HG02588 (cell line): ENCODE results near the gene MSRB3.
"Not testable (repeated sequence)": the region's sequence is repeated elsewhere in the genome, so short reads cannot be mapped to it uniquely, and the experiment has no call there.

Experiments
- ATAC-seq: cut with Tn5 transposase; IDR thresholded peaks from one replicate; pipeline ENCODE4 v1.9.1; 2021; ENCODE audit warnings: mild to moderate bottlenecking, moderate library complexity; ENCODE audit not compliant: unreplicated experiment

Gene MSRB3

DNA sequence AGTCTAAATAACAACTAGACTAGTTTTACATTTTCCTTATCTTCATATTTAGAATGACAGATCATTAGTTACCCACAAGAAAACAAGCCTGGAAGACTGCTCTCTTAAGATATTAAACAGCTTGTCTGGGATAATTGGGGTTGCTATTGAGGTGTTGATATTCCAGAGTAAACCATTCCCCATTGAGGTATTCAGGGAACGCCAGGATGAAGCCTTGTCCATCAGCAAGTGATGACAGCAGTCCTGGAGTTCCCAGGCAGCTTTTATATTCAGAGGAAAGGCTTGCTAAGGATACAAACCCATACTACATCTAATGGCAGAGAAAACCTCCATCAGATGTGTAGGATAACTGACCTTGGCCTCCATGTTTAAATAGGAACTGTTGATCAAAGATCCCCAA lies 168.4 kb downstream of the MSRB3 start:
- no peak for ATAC-seq

DNA sequence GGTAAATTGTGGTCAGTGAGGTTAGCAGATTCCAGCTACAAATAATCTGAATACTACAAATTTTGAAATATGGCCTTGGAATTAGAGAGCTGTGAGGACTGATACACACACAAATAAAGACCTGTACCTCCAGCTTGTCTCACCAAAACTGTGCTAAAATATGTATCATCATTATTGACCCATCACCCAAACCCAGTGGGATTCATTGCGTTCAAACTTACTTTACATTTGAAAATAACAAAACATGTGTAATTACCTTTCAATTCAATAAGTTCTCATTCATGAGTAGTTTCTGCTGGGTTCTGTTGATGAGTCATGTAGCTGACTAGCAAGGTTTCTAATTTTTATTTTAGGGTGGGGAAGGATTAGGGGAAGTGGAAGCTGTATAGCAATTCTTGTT lies 170.9 kb downstream of the MSRB3 start:
- ATAC-seq = no peak

DNA sequence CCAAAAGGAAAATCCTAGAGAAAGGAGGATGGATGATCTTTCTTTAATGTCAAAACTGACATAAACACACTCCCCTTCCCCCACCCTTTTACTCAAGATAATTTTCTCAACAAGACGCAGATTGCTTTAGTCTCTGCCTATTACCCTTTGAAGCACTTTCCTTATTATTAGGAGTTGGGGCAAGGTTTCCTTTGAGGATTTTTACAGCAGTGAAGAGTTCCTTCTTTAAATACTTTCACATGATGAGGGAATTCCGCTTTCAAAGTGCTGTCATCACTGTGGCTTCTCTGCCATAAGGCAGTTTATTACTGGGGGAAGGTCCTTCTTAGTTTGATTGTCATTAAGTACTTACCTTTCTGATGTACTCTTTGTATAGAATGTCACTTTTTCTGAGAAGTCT lies 172.1 kb downstream of the MSRB3 start:
- no peak for ATAC-seq

DNA sequence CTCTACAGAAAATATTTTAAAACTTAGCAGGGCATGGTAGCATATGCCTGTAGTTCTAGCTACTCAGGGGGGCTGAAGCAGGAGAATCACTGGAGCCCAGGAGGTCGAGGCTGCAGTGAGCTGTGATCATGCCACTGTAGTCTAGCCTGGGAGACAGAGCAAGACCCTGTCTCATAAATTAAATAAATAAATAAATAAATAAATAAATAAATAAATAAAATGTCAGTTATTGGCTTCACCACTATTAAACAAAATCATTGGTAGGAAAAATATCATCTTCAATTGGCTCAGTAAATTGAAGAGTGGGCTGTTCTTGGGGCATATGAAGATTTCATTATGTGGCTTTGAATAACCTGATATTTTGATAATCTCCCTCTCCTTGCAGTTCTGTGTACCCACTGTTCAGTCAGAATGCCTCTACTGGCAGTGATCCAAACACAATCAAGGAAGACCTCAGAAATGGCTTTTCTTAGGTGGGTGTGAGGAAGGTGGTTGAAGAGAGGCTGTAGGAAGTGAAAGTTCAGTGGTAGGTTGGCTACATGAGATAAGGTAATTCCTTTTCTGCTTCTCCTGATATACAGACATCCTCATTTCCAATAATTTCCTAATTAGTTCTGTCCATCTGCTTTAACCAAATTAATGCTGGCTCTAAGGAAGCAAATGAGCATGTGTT lies 175.8 kb downstream of the MSRB3 start:
- no peak for ATAC-seq

DNA sequence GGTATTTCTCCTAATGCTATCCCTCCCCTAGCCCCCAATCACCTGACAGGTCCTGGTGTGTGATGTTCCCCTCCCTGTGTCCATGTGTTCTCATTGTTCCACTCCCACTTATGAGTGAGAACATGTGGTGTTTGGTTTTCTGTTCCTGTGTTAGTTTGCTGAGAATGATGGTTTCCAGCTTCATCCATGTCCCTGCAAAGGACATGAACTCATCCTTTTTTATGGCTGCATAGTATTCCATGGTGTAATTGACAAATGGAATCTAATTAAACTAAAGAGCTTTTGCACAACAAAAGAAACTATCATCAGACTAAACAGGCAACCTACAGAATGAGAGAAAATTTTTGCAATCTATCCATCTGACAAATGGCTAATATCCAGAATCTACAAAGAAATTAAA lies 178.9 kb downstream of the MSRB3 start:
- not testable (repeated sequence) for ATAC-seq

DNA sequence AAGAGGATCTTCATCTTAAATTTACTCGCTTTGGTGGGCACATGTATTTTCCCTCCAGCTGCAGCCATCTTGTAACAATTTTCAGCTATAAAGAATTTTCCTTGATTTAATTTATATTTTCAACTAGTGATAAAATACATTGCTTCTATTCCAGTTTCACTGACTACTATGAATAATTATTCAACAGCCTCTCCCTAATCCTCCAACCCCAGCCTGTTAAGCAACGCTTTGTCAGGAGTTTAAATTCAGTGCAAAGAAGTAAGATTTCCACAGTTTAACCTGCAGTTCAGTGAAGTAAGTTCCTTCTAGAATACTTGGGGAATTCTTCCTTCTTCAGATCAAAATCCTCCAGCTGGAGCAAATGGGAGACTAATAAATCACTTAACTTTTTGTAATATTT lies 180.2 kb downstream of the MSRB3 start:
- no peak for ATAC-seq

DNA sequence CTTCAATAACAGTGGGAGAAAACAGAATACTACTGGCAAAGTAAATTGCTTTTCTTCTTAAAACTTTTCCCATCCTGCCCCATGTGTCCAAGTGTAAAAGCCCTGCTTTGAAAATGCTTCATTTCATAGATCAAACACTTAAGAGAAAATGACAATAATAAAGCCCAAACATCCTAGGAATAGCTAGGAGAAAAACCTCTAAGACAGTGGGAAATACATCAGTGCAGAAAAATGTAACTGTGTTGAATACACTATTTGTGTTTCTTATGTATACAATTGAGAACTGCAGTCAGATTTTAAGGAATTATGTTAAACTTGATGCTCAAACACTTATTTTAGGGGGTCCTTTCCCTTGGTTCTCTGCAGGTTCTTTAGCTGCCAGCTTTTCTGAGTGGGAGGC lies 181.1 kb downstream of the MSRB3 start:
- no peak for ATAC-seq

DNA sequence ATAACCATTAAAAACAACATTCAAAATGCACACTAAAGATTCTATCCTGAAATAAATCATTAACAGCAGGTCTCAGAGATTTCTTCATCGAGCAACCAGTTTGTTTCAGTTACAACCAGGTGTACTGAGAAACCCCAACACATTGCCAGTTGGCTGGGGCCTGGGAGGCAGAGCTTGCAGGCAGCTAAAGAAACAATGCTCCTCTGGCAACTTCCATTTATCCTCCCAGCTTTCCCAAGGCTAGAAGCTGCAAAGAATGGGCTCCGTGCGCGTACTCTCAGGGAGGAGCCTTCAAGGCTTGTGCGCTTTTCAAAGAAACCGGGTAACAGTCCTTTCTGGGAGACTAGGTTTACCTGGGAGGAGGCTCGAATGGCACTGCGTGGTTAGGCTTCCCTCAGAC lies 181.6 kb downstream of the MSRB3 start:
- ATAC-seq = no peak

DNA sequence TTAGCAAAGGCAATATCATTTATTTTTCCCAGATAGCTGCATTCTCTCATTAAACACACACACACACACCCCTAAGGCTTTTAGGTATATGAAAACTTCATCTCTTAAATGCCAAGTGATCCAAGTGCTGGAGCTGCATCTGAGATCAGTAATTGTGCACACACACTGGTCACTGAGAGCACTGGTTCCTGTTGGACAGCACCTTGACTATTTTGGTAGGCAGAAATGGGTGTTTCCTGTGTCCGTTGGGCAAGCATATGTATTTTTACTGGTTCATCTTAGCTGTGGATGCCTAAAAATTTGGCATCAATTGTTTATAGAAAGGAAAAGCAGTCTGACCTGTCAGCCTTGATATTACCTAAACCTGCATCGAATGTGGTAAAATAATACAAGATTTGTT lies 182.5 kb downstream of the MSRB3 start:
- no peak for ATAC-seq

DNA sequence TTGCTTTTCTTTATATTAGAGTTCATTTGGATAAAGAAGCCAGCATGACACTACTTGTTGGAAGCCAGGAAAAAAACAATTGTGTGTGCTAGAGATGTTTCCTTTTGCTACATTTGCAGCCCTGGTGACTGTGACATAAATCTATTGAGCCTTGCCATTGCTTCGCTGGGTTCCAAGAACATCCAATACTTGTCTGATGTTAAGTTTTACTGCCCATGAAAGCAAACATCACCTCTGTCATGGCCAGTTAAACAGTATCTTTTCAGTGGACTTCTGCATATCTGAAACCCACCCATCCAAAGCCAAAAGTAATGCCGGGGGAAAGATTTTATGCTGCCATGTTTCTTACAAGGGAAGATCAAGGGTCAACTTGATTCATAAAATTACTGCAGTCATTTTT lies 184.0 kb downstream of the MSRB3 start:
- no peak for ATAC-seq

DNA sequence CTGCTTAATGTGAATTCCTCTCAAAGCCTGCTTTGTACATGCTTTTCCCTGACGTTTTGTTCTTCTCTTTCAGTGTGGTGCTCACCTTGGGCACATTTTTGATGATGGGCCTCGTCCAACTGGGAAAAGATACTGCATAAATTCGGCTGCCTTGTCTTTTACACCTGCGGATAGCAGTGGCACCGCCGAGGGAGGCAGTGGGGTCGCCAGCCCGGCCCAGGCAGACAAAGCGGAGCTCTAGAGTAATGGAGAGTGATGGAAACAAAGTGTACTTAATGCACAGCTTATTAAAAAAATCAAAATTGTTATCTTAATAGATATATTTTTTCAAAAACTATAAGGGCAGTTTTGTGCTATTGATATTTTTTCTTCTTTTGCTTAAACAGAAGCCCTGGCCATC lies 184.6 kb downstream of the MSRB3 start:
- no peak for ATAC-seq

DNA sequence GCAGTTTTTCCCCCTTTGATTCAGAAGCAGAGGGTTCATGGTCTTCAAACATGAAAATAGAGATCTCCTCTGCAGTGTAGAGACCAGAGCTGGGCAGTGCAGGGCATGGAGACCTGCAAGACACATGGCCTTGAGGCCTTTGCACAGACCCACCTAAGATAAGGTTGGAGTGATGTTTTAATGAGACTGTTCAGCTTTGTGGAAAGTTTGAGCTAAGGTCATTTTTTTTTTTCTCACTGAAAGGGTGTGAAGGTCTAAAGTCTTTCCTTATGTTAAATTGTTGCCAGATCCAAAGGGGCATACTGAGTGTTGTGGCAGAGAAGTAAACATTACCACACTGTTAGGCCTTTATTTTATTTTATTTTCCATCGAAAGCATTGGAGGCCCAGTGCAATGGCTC lies 185.1 kb downstream of the MSRB3 start:
- no peak for ATAC-seq

DNA sequence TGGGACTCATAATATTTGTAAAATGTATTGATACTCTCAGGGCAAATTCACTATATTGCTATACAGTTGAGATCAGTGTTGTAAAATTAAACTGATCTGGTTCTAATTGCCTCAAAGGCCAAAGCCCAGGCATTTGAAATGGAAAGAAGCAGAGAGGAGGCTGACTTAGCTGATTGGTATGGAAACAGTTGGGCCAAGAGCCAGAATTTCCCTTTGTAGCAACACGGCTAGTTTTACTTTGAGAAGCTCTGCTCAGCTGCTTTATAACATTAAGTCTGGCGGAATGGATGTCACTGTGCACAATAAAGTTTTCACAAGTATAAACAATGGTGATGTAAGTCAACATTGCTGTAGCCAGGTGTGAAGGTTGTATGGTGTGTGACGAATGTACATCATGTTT lies 186.4 kb downstream of the MSRB3 start:
- ATAC-seq = no peak

DNA sequence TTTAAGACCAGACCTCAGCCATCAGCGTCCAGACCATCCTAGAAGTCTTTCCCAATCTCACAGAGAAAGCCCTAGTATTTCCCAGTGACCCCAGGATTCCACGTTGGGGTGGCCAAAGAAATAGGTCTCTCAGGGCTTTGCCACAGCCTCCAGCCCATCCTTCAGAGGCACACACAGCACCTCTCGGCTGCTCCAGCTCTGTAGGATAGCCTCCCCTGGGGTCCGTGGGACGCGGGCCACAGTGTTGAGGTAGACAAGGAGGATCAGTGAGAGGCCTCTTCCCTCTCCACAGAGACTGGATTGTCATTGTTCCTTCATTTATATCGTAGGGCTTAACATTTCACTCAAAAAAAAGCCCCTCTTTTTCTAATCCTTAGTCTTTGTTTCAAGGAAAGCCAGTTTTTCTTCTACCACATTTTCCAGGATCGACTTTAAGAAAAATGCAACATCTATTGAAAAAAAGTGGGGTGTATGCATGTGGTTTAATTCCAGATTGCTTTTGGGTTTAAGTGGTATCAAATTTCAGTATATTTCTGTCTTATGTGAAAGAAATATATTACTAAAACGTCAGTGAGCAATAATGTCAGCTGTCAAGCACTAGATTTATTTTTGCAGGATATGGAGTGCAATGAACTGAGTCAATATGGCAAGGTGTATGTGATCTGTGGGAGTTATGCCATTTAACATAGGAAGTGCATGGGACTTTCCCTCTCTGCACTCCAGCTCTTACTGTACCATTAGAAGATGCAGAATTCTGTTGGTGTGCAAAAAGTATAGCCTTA lies 187.5 kb downstream of the MSRB3 start:
- ATAC-seq = no peak

DNA sequence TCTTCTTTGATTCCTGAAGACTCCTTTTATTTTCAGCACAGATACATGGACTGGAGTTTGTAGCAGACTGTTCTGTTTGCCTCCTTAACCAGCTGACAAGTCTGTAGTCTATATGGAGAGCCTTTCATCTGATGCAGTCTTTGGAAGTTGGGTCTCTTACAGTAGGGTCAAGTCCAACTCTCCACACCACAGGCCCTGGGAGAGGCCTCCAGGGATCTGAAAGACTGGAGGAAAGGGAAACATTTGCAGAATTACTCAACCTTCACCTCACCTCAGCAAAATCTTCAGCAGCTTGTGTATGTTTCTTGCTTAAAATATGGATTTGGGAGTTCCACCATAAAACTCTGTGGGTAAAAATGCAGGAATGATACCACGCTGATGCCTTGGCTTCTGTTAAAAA lies 188.4 kb downstream of the MSRB3 start:
- ATAC-seq = no peak

DNA sequence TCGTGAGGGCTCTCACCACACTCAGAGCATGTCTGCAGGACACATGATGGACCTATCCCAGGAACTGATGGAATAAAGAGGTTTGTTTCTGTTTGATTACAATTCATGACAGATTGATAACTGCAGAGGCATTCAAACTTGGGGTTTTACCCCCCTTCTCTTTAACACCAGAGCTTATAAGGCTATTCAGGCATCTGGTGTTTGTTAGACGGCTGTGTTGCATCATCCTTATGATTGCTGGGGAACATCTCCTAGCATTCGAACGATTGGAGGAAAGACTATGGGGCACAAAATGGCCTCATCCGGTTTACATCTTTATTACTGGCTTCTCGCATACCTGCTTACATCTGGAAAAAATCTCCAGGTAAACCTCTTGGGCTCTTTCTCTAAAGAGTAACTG lies 191.8 kb downstream of the MSRB3 start:
- ATAC-seq = no peak

DNA sequence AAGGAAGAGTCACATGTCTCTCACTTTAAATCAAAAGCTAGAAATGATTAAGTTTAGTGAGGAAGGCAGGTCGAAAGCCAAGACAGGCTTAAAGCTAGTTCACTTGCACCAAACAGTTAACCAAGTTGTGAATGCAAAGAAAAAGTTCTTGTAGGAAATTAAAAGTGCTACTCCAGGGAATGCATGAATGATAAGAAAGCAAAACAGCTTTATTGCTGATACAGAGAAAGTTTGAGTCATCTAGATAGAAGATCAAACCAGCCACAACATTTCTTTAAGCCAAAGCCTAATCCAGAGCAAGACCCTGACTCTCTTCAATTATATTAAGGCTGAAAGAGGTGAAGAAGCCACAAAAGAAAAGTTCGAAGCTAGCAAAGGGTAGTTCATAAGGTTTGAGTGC lies 193.6 kb downstream of the MSRB3 start:
- ATAC-seq = no peak

DNA sequence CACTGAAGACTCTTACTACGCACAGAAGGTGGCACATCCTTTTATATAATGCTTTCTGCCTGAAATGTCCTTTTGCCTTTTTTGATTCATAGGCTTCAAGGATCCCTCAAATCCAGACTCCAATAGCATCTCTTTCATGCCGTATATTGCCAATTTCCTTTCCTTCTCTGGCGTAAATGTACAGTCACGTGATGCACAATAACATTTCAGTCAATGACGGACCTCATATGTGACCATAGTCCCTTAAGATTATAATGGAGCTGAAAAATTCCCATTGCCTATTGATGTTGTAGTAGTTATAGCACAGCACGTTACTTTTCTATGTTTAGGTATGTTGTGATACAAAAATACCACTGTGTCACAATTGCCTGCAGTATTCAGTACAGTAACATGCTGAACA lies 196.3 kb downstream of the MSRB3 start:
- ATAC-seq = no peak

DNA sequence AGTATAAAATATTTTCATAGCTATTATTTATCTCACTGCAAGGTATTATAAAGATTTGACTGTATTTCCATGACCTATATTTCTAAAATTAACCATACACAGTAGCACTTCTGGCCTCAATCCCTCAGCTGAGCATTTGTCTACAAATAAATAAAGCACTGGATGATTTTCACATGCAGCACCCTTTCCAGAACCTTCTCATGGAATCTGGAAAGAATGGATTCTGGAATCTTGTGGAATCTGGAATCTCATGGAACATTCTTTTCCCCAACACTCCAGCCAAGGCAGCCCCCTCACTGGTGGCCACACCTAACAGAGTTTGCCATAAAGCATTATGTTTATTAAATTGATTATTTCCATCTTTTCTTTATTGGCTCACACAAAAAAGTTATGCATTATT lies 199.2 kb downstream of the MSRB3 start:
- ATAC-seq = no peak

DNA sequence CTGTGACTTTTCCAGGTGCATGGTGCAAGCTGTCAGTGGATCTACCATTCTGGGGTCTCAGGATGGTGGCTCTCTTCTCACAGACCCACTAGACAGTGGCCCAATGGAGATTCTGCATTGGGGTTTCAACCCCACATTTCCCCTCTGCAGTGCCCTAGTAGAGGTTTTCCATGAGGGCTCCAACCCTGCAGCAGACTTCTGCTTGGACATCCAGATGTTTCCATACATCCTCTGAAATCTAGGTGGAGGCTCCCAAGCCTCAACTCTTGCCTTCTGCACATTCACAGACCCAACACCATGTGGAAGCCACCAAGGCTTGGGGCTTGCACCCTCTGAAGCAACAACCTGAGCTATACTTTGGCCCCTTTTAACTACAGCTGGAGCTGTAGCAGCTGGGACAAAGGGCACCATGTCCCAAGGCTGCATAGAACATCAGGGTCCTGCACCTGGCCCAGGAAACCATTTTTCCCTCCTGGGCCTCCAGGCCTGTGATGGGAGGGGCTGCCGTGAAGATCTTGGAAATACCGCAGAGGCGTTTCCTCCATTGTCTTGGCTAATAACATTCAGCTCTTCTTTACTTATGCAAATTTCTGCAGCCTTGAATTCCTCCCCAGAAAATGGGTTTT lies 205.5 kb downstream of the MSRB3 start:
- ATAC-seq = not testable (repeated sequence)

DNA sequence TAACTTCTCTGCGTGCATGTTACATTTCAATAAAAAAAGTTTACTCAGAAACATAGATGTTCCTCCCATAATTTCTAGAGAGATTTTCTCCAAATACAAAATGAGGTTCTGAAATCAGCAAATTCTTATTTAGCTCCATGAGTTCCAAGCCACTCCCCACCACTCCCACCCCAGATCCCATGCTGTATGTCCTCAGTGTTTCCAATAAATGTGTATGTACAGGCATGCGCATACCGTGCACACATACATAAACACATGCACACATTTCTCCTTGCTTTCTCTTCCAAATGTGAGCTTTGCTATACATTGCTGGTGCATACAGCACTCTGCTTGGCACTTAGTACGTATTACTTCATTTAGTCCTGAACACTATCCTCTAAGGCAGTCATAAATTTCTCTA lies 209.7 kb downstream of the MSRB3 start:
- ATAC-seq = no peak

DNA sequence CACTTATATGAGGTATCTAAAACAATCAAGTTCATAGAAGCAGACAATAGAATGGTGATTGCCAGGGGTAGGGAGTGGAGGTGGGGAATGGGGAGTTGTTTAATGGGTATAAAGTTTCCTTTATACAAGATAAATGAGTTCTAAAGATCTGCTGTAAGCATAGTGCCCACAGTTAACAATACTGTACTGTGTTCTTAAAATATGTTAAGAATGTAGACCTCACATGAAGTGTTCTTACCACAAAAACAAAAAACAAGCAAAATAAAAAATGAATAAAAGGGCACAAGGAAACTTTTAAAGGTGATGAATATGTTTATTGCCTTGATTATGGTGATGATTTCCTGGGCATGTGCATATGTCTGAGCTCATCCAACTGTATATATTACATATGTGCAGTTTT lies 211.8 kb downstream of the MSRB3 start:
- no peak for ATAC-seq
